ENCODE measurements around the gene CD300H. TPM values are rescaled to one million over a fixed set of nuclear protein-coding genes. Genes with fewer than 3 reads are reported as not detected.

CD300H gene
- total and polyA plus RNA-seq, 2 donors from 2014 or later = 2.0 TPM; not detected in 1

- H3K9me3 ChIP-seq (ENCODE audit: control insufficient read depth in 2 of 3, insufficient read depth in 1 of 3, low read length in 3 of 3) = no peaks in the 10 kb centered on the region
- no peak overlapping the region for H3K4me3 ChIP-seq (ENCODE audit: low read length in 3 of 3)
- H3K27ac ChIP-seq (ENCODE audit: low read depth in 2 of 2, low read length in 2 of 2) = no peak overlapping the region
- DNase-seq = no peak
- no peak overlapping the region for H3K9ac ChIP-seq (ENCODE audit: low read length in 3 of 3)
- FAIRE-seq = no peak
- no peak for TF ChIP-seq CTCF (IDR thresholded peaks at IDR 0.05; ENCODE audit: borderline replicate concordance, extremely low read depth, insufficient read depth)
- H3K27me3 ChIP-seq (ENCODE audit: control insufficient read depth, insufficient read depth, low read length) = no peaks in the 10 kb centered on the region
- no peaks in the 10 kb centered on the region for H3K4me1 ChIP-seq (ENCODE audit: control insufficient read depth in 2 of 3, insufficient read depth in 2 of 3, low read depth in 1 of 3, low read length in 3 of 3)
- no peaks in the 10 kb centered on the region for H3K36me3 ChIP-seq (ENCODE audit: control insufficient read depth in 2 of 3, insufficient read depth in 3 of 3, low read length in 3 of 3)
- intact Hi-C loops (cut with DNase I) = no loop called here
Measured at GRCh38 chr17:74526681-74527080, 40.6 kb downstream of the CD300H start.

- Histone ChIP-seq H3K9ac (ENCODE audit: low read length in 3 of 3) (no peak overlapping the region), H3K9me3 (ENCODE audit: control insufficient read depth in 2 of 3, insufficient read depth in 1 of 3, low read length in 3 of 3) (no peaks in the 10 kb centered on the region), H3K27me3 (ENCODE audit: control insufficient read depth, insufficient read depth, low read length) (no peaks in the 10 kb centered on the region), H3K4me1 (ENCODE audit: control insufficient read depth in 2 of 3, insufficient read depth in 2 of 3, low read depth in 1 of 3, low read length in 3 of 3) (no peaks in the 10 kb centered on the region), H3K27ac (ENCODE audit: low read depth in 2 of 2, low read length in 2 of 2) (no peak overlapping the region), H3K4me3 (ENCODE audit: low read length in 3 of 3) (no peak overlapping the region), H3K36me3 (ENCODE audit: control insufficient read depth in 2 of 3, insufficient read depth in 3 of 3, low read length in 3 of 3) (no peaks in the 10 kb centered on the region)
- no peak for TF ChIP-seq CTCF (IDR thresholded peaks at IDR 0.05; ENCODE audit: borderline replicate concordance, extremely low read depth, insufficient read depth)
- FAIRE-seq (no peak), DNase-seq (no peak)
- intact Hi-C loops (cut with DNase I) = no loop called here
Measured at GRCh38 chr17:74525781-74526288, 41.5 kb downstream of the CD300H start.

GRCh38 chr17:74525465-74525725 lies 41.9 kb downstream of the CD300H start:
- H3K9me3 ChIP-seq (ENCODE audit: control insufficient read depth in 2 of 3, insufficient read depth in 1 of 3, low read length in 3 of 3) = no peaks in the 10 kb centered on the region
- no peak overlapping the region for H3K9ac ChIP-seq (ENCODE audit: low read length in 3 of 3)
- FAIRE-seq = no peak
- no peaks in the 10 kb centered on the region for H3K27me3 ChIP-seq (ENCODE audit: control insufficient read depth, insufficient read depth, low read length)
- intact Hi-C loops (cut with DNase I) = no loop called here
- no peak overlapping the region for H3K4me3 ChIP-seq (ENCODE audit: low read length in 3 of 3)
- H3K36me3 ChIP-seq (ENCODE audit: control insufficient read depth in 2 of 3, insufficient read depth in 3 of 3, low read length in 3 of 3) = no peaks in the 10 kb centered on the region
- no peak for DNase-seq
- no peak for TF ChIP-seq CTCF (IDR thresholded peaks at IDR 0.05; ENCODE audit: borderline replicate concordance, extremely low read depth, insufficient read depth)
- H3K4me1 ChIP-seq (ENCODE audit: control insufficient read depth in 2 of 3, insufficient read depth in 2 of 3, low read depth in 1 of 3, low read length in 3 of 3) = no peaks in the 10 kb centered on the region
- H3K27ac ChIP-seq (ENCODE audit: low read depth in 2 of 2, low read length in 2 of 2) = no peak overlapping the region

Measured in kidney (tissue), 14 donors.